GM18511 (cell line): Measurements from ENCODE around the gene DNLZ.
A peak's percentile ranks its signal among the peaks of the same experiment; 100 is the strongest.
"Not testable (repeated sequence)": the region's sequence is repeated elsewhere in the genome, so short reads cannot be mapped to it uniquely, and the experiment has no call there.

ENCODE experiments used
- ATAC-seq: cut with Tn5 transposase; IDR thresholded peaks from one replicate; pipeline ENCODE4 v1.9.1; 2021; ENCODE audit warnings: mild to moderate bottlenecking, moderate library complexity; ENCODE audit not compliant: unreplicated experiment

Gene DNLZ

DNA sequence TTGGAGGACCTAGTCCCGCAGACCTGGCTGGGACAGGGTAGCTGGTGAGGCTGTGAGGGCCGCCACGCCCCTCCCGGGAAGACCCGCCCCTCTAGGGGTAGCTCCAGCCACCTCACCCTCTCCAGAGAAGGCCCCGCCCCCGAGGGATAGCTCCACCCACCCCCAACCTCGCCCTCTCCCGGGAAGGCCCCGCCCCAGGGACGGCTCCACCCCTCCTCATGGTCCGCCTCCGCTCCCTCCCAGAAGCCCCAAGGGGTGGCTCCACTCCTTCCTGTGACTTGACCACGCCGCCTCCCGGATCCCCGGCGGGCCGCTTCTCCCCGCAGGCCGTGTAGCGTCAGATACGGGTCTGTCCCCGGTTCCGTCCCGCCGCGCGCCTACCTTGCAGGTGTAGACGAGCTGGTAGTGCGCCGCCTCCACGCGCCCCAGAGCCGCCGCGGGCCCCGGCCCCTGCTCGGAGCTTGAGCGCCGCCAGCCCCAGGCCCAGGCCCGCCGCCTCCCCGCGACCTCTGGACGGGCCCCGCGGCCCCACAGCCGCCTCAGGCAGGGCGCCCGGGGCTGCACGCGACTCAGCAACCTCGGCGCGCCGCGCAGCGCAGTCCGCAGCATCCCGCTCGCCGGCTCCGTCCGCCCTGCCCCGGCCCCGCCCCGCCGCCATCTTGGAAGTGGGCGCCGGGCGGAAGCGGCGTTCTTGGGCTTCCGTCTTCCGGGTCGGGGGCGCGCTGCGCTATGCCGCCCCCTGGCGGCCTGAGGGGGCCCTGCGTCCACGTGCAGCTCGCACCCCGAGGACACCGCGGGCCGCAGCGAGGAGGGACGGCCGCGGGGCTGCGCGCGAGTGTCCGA lies at the start of gene DNLZ:
DNLZ (minus strand) TSS at position 639 of the 843 bp plus-strand sequence; CDS start at position 609, 30 bp downstream.
- ATAC-seq = peak; percentile 81

DNA sequence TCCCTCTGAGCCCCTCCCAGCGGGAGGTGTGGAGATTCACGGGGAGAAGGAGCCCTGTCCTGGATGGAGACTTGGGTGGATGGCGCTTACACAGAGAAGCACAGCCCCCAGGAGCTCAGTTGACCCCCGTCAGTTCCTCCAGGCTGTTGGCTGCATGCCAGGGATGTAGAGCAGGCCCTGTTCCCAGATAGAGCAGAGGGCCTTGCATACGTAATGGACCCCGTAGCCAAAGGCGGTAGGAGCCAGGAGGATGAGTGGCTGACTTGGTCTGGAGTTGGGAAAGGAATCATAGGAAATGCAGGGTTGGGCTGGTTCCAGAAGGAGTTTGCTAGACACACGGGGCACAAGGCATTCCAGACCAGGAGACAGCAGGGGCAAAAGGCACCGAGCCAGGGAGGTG lies 49.4 kb upstream of the DNLZ start:
- ATAC-seq = no peak

DNA sequence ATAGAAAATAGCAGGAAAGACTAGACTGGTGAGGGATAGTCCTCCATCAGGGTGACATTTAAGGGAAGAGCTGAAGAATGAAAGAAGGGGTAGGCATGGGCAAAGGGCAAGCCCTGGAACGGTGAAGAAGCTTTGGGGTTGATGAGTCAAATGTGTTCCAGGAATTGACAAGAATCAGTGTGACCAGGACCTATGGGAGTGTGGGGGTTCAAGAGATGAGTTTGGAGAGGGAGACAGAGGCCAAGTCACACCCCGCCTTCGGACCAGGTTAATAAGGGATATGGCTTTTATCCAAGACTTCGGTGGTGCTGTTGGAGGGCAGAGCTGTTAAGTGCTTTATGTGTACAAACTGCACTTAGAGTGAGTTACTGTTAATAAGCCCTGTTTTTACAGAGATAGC lies 47.8 kb upstream of the DNLZ start:
- no peak for ATAC-seq

DNA sequence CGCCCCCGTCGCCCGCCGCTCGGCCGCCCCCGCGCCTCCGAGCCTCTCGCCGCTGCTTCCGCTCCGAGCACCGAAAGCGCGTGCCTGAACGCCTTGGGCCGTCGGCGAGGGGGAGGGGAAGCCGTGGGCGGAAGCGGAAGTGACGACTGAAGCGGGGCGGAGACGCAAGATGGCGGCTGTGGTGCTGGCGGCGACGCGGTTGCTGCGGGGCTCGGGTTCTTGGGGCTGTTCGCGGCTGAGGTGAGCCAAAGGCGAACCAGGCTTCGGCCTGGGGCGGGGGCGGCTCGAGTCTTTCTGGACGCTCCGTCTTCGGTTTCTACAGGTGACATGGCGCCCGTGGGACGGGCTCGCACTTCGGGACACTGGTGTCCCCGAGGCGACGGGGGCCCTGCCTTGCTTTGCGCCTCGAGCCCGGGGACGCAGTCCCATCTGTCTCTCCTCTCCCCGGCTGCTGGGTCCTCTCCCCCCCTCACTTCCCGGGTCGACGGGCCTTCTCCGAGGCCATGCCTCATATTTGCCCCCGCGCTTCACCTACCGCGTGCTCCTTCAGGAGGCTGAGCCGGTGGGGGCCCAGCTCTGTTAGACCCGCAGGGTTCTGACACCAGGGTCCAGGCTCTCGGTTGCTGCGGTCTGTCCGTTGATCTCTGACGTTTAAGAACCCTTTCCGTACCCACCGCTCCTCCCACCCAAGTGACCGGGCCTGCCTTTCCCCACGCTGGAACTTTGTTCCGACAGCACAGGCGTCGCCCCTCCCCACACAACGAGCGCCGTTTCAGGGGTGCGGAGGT lies 47.1 kb upstream of the DNLZ start, which contains the start of the genes ENTR1 and PMPCA:
ENTR1 (minus strand) TSS at position 115 of the 788 bp plus-strand sequence. CDS start 217 bp downstream, outside the sequence.
PMPCA (plus strand) TSS at position 159 of the 788 bp plus-strand sequence; CDS start at position 170, 11 bp downstream.
- peak; percentile 85 for ATAC-seq

DNA sequence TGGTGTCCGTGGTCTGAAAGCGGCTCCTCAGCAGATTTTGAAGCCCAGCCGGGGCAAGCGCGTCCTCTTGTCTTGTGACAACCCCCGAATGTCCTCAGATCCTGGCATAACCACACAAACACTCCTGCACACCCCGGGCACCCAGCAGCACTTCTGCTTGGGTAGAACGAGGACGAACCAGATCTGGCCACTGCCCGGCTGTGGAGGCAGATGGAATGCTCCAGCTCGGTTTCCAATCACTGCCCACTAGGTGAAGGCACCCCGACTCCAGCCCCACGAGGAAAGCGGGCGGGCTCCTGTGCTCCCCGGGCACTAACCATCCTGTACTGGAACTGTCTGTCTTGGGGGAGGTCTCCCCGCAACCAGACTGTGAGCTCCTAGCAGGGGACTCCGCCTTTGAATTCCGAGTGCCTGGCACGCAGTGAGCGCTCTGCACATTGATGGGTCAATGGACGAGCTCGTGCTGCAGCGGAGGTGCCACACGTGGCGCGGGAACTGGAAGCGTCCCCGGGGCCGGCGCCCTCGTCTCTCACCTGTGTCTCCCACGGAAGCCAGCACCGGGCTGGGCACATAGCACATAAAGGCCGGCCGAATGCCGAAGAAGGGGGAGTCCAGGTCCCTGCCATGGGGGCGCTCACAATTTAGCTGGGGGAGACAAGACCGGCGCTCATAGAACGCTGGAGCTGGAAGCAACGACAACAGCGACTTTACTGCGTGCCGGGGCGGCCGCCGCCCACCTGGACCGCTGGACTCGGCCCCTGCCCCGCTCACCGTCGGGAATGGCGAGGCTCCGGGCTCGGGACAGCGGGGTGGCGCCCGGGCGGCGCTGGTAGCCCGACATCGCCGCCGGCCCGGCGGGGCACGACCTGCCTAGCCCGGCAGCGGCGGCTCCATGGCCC lies 46.3 kb upstream of the DNLZ start:
- peak; percentile 23 for ATAC-seq

DNA sequence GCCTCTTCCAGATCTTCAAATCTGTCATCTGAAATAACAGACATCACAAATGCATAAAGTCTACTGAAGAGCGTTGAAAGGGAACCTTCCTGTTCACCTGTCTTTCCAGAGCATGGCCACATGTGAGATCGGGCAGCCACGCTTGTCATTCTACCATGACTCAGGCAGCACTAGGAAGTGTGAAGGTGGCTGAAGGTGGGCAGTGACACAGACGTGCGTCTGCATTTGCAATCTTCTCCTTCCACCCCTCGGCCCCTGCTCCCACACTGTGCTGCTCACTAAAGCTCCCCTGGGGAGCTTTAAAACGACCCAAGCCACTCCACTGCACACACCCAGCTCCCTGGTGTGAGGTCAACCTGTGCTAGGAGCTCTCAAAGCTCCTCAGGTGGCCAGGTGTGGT lies 44.4 kb upstream of the DNLZ start:
- ATAC-seq = no peak

DNA sequence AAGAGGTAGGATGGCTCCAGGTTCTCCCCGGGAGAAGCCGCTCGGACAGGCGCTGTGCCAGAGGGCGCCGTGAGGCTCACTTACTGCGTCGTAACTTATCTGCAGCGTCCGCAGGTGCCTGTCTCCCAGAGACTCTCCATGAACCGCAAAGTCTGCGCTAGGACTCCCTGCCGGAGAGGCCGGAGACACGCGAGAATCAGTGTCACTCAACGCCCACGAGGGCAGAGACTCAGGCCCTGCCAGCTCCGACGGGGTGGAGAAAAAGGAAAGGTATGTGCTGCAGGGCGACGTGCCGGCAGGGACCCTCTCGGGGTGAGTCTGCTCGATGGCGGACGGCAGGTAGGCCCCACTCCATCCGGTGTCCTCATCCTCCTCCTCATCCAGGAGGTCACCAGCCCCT lies 43.5 kb upstream of the DNLZ start:
- not testable (repeated sequence) for ATAC-seq

DNA sequence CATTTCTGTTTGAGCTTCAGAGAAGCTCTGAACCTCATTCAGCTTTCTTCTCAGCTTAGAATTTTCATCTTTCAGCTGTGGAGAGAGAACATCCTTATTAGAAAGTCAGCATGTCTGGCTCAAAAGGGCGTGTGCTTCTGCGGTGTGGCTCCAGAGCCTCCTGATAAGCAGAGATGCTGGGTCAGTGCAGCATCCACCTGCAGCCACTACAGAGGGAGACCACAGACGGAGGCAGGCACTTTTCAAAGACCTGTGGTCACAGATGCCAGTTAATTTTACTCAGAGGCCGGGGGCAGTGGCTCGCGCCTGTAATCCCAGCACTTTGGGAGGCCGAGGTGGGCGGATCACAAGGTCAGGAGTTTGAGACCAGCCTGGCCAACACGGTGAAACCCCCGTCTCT lies 42.4 kb upstream of the DNLZ start:
- ATAC-seq = not testable (repeated sequence)

DNA sequence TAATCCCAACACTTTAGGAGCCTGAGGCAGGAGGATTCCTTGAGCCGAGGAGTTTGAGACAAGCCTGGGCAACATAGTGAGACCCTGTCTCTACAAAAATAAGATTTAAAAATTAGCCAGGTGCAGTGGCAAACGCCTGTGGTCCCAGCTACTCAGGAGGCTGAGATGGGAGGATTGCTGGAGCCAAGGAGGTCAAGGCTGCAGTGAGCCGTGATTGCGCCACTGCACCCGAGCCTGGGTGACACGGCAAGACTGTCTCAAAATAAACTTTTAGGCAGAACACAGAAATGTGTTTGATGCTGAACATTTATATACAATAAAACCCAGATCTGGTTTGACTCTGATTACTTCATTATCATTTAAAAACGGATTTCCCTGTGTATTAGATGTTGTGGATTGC lies 41.9 kb upstream of the DNLZ start:
- no peak for ATAC-seq

DNA sequence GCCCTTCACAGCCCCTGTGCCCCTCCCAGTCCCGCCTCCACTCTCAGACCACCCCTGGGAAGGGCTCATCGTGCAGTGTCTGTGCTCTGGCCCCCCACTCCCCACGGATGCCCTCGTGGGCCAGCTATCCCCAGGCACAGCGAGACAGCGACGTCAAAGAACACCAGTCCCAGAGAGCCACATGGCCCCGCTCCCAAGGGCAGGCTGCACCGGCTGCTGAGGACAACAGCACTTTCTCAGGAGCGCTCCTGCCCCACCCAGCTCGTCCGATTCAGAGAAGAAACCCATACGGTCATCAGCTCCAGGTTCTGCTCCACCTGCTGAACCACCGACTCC lies 41.2 kb upstream of the DNLZ start:
- no peak for ATAC-seq

DNA sequence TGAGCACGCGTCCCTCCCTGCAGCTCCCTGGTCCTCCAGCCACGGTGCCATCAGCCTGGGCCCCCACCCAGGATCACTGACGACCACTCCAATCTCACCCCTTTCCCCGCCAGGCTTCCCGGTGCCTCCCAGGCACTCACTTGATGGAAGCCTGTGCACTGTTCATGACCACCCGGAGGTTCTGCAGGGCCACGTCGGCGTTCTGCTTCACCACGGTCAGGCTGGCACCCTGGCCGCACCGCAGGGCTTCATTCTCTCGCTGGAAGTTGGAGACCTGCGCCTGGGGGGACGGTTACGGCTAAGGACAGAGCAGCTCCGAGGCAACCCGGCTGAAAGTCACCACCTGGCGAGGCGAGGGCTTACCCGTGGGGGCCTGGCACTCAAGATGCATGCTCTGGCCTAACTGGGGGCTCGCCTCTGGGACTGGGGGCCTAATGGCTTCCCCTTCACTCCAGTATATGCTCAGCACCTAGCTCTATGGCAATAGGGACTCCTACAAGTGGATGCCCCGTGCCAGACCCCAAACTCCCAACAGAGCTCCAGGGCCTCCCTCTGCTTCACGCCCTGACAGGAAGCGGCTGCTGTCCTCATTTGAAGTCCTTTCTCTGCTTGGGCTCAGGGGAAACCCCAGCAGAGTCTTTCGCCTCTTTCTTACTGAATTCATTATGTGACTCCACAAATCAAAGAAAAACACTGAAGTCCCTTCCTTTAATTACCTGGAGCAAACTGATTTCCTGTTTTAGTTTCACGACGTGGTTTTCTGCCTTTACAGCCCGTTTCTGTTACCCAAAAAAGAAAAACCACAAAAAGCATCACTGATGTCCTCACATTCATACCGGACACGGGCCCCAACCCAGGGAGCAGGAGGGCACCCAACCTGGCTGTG lies 40.6 kb upstream of the DNLZ start:
- no peak for ATAC-seq

DNA sequence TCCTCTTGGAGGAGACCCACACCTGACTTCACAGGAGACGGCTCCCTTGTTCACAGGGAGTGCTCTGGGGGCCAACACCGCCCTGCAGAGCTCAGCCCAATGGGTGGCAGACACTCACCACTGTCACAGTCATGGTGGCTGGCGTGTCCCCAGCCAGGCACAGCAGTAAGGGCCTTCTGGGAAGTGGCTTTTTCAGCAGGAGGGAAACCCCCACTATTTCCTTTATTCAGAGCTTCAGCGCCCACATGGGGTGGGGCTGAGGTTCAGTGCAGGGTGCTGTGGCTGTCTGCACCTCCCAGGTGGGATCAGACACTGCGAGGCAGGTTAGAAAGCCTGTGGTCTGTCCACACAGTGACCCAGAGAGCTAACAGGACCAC lies 40.0 kb upstream of the DNLZ start:
- peak; percentile 51 for ATAC-seq

DNA sequence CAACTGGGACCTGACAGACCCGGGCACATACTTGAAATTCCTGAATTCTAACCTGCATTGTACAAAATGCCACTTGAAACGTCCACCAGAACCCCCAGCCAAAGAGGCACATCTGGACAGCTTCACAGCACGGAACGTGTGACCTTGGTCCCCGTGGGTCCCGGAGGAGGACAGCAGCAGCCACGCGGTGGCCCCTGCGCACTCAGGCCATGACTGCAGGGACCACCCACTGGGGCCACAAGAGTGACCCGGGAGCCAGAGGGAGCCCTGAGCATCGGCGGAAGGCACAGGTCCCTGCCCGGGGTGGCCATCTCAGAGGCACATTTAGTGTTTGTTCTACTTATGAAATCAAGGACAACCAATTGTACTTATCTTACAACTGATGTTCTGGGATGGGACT lies 38.5 kb upstream of the DNLZ start:
- ATAC-seq = no peak

DNA sequence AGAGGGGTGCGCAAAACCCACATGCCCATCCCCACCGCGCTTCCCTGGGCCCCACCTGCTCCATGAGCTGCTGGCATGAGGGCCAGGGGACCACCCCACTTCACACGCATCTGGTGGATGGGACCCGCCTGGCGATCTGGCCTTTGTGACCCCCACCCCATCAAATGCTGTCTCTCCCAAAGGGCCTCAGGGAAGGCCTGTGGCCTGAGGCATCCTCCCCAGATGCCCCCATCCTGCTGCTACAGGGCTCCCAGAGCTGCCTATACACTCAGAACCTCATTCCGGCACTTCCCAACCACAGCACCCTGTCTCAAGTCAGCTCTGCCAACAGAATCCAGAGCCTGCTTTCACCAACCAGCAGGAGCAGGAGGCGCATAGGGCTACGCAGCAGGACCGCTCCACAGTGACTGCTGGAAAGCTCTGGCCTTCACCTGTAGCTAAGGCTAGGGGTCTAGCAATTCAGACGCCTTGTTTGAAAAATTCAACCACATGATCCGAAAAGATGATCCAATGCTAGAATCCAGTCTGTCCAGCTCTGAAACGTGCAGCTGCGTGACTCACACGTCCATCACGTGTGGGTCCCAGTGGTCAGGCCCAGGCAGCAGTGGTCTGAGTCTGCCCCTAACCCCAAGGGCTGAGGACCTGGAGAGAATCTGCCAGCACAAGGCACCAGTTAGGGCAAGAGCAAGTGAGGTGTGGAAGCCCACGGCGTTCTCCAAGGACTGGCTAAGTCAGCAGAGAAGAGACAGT lies 37.8 kb upstream of the DNLZ start:
- ATAC-seq = no peak

DNA sequence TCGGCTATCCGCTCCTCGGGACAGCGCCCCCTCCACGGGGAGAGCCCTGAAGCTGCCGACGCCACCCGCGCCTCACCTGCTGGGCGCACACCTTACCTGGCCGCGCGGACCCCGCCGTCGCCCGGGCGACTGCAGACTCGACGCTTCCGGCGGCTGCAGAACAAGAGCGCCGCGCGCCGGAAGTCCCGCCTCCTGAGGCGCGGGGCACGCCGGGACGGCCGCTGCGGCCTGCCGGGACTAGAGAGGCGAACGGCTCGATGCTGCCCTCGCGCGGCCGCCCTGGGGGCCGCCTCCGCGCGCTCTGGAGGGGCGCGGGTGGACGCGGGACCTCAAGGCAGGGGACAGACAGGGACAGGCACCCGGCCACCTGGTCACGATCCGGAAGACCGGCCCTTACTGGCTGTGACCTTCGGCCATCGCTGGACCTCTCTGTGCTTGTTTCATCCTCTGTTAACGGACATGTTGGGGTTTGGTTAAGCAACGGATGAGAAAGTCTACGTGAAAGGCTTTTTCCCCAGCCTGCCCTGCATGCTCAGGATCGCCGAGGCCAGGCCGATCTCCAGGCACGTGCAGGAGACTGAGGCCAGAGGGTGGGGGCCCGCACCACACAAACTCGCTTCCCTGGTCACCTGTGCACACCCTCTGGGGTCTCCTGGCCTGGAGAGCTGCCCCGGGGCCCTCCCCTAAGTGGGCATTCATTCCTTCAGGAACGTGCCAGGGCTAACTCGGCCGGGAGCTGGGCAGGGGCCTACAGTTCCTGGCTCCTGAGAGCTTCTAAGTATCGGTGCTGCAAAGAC lies 36.7 kb upstream of the DNLZ start, which contains the start of gene SNAPC4:
SNAPC4 (minus strand) TSS at position 133 of the 797 bp plus-strand sequence. CDS start 1,742 bp downstream, outside the sequence.
- ATAC-seq = peak; percentile 70

DNA sequence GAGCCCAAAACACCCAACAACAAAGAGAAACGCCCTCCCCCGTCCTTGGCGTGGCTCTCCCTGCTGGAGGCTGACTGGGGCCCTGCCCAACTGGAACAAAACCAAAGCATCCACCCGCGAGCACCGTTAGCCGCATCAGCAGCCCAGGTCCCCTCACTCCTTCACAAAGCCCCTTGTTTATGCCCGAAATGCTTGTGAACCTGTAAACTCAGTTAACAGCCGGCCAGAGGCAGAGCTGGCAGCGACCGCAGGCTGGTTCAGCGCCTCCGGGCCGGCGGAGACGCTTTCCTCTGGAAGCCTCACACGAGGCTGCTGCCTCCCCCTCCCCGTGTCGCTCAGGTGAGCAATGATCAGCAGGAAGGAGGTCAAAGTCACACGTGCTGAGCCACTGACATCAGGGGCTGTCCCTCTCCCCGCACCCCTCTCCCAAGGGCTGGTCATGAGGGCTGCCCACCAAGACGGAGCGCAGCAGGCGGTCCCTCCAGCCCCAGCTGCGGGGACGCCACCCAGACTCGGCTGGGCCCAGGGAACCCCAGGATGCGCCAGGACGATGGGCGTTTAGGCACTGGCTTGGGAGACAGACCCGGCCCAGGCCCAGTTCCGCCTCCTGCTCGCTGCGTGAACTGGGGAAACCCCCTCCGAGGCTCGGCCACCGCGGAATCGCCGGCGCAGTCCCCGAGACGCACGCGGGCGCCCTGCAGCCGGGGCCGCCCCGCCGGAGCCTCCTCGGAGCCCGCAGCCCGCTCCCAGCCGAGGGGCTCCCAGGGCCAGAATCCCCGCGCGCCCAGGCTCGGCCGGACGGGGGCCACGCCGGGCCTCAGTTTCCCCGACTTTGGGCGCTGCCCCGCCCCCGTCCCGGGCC lies 35.9 kb upstream of the DNLZ start:
- peak; percentile 27 for ATAC-seq

DNA sequence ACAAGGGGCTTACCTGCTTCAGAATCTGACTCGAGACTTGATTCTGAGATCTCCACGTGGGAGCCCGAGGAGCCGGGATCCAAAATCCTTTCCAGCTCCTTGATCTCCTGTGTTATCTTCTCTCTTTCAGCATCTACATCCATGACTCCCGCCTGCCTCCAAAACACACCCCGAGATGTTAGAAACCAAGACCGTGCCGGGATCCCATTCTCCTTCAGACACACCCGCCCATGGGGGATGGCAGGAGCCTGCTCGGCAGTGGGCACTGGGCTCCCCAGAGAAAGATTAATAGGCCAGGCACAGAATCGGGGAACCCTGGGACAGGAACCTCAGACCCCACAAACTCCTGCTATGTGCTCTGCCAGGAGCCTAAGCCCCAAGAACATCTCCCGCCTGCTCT lies 34.7 kb upstream of the DNLZ start:
- no peak for ATAC-seq
